A549 (cell line): ENCODE measurements around the gene RHBDD2. TPM values are rescaled to one million over a fixed set of nuclear protein-coding genes. Genes with fewer than 3 reads are reported as not detected.
A peak's percentile ranks its signal among the peaks of the same experiment; 100 is the strongest.

Experiments
- BHLHE40 ChIP-seq: IDR thresholded peaks from 2 replicates; pipeline ENCODE4 v1.6.1; 2012; ENCODE audit warnings: low read depth, low read length, inconsistent platforms
- CBX2 ChIP-seq: fragments of 200-600 bp; sonication (generic); IDR thresholded peaks from 2 replicates; pipeline ENCODE4 v1.6.1; 2016; ENCODE audit warnings: low read depth, mild to moderate bottlenecking, borderline replicate concordance
- CEBPB ChIP-seq, 2 experiments: fragments of >200 bp in 1 of 2; sonication (Bioruptor Twin) in 1 of 2; formaldehyde crosslinking in 1 of 2; IDR thresholded peaks; 2 replicates each; pipeline ENCODE4 v1.6.1; 2012 to 2016
- CHD4 ChIP-seq: fragments of 200-600 bp; sonication (generic); IDR thresholded peaks from 2 replicates; pipeline ENCODE4 v1.6.1; 2016; ENCODE audit warnings: antibody characterized with exemption, mild to moderate bottlenecking, borderline replicate concordance
- CTCF ChIP-seq: fragments of >200 bp; sonication (Bioruptor Twin); formaldehyde crosslinking; IDR thresholded peaks from 3 replicates; pipeline ENCODE4 v1.5.1; 2016
- ELK1 ChIP-seq: fragments of 150-350 bp; IDR thresholded peaks from 2 replicates; pipeline ENCODE4 v1.6.1; 2014; ENCODE audit warnings: low read depth, mild to moderate bottlenecking, low read length
- EP300 ChIP-seq, 2 experiments: fragments of >200 bp; sonication (Bioruptor Twin); formaldehyde crosslinking; IDR thresholded peaks; 2 replicates in 1 of 2; 3 replicates in 1 of 2; pipeline ENCODE4 v1.6.1; 2016 to 2017
- FOSB ChIP-seq: fragments of 250-450 bp; sonication (Bioruptor Pico); IDR thresholded peaks from 2 replicates; pipeline ENCODE4 v1.5.0; 2020; ENCODE audit warnings: mild to moderate bottlenecking, moderate library complexity
- FOSL2 ChIP-seq, 2 experiments: fragments of 450-650 bp in 1 of 2; fragments of >200 bp in 1 of 2; sonication (Bioruptor Twin) in 1 of 2; formaldehyde crosslinking; IDR thresholded peaks; 2 replicates each; pipeline versions ENCODE4 v1.5.0 to v1.6.1; 2016 to 2020; ENCODE audit warnings: mild to moderate bottlenecking in 1 of 2, moderate library complexity in 1 of 2
- GATA3 ChIP-seq: IDR thresholded peaks from 2 replicates; pipeline ENCODE4 v1.6.1; 2012; ENCODE audit warnings: borderline replicate concordance
- HES2 ChIP-seq: fragments of >200 bp; sonication (Bioruptor Twin); formaldehyde crosslinking; IDR thresholded peaks from 2 replicates; pipeline ENCODE4 v1.6.1; 2016
- HOXB5 ChIP-seq: fragments of 250-450 bp; sonication (Bioruptor Pico); IDR thresholded peaks from 2 replicates; pipeline ENCODE4 v1.5.0; 2020; ENCODE audit warnings: mild to moderate bottlenecking, moderate library complexity
- JUN ChIP-seq, 2 experiments: fragments of >200 bp; sonication (Bioruptor Twin); formaldehyde crosslinking; IDR thresholded peaks; 2 replicates in 1 of 2; 3 replicates in 1 of 2; pipeline ENCODE4 v1.6.1; 2016 to 2017
- KDM1A ChIP-seq: fragments of 200-600 bp; sonication (generic); IDR thresholded peaks from 2 replicates; pipeline ENCODE4 v1.6.1; 2016; ENCODE audit warnings: low read depth, mild to moderate bottlenecking
- KDM5A ChIP-seq: fragments of 200-600 bp; sonication (generic); IDR thresholded peaks from 2 replicates; pipeline ENCODE4 v1.6.1; 2016; ENCODE audit warnings: antibody characterized with exemption, mild to moderate bottlenecking
- MAFK ChIP-seq: fragments of 450-650 bp; IDR thresholded peaks from 2 replicates; pipeline ENCODE4 v1.6.1; 2014; ENCODE audit not compliant: partially characterized antibody
- MAX ChIP-seq: IDR thresholded peaks from 2 replicates; pipeline ENCODE4 v1.6.1; 2012
- MAZ ChIP-seq: fragments of 150-350 bp; IDR thresholded peaks from 2 replicates; pipeline ENCODE4 v1.6.1; 2014; ENCODE audit warnings: antibody characterized with exemption, low read depth, low read length, borderline replicate concordance
- MYC ChIP-seq: IDR thresholded peaks from 2 replicates; pipeline ENCODE4 v1.6.1; 2012; ENCODE audit warnings: mild to moderate bottlenecking, inconsistent platforms, low read length, improper control_type of control experiment, borderline replicate concordance
- NR3C1 ChIP-seq: fragments of >200 bp; sonication (Bioruptor Twin); formaldehyde crosslinking; IDR thresholded peaks from 3 replicates; pipeline ENCODE4 v1.6.1; 2017
- RFX5 ChIP-seq: fragments of 450-650 bp; IDR thresholded peaks from 2 replicates; pipeline ENCODE4 v1.7.1; 2014; ENCODE audit warnings: antibody characterized with exemption, mild to moderate bottlenecking, moderate library complexity
- RNF2 ChIP-seq: fragments of 200-600 bp; sonication (generic); IDR thresholded peaks from 2 replicates; pipeline ENCODE4 v1.6.1; 2016; ENCODE audit warnings: low read depth, mild to moderate bottlenecking, antibody characterized with exemption, moderate library complexity, borderline replicate concordance
- SMC3 ChIP-seq: fragments of >200 bp; sonication (Bioruptor Twin); formaldehyde crosslinking; IDR thresholded peaks from 3 replicates; pipeline ENCODE4 v1.6.1; 2018; ENCODE audit warnings: inconsistent platforms
- SREBF2 ChIP-seq: fragments of 450-650 bp; IDR thresholded peaks from 2 replicates; pipeline ENCODE4 v1.6.1; 2014; ENCODE audit warnings: mild to moderate bottlenecking, moderate library complexity
- USF2 ChIP-seq: fragments of 450-650 bp; IDR thresholded peaks from 2 replicates; pipeline ENCODE4 v1.6.1; 2014; ENCODE audit warnings: antibody characterized with exemption
- ZNF302 ChIP-seq: fragments of 250-450 bp; sonication (Bioruptor Pico); IDR thresholded peaks from 2 replicates; pipeline ENCODE4 v1.9.0; 2021; ENCODE audit warnings: inconsistent platforms, mild to moderate bottlenecking, moderate library complexity
- polyA plus RNA-seq, 4 experiments: library from polyadenylated mRNA; depleted of rRNA in 3 of 4; stranded (reverse); fragments of >200 nt; fragmentation: RNase III in 1 of 4; extraction: RNeasy Plus Mini Kit Qiagen cat#74134 plus additional on column Dnase treatment in 1 of 4; gene quantifications; 2 replicates in 3 of 4; 3 replicates in 1 of 4; pipeline ENCODE4 v1.2.3, GENCODE V29; 2011 to 2017

Gene RHBDD2
- polyA plus RNA-seq, 2 of the 4 experiments (the other 2 are of a cell fraction) = 61.3 to 62.0 TPM

GRCh38 chr7:75937958-75938786, 59.3 kb downstream of the RHBDD2 start (continued):
- TF ChIP-seq GATA3 (peak; percentile 61; the same call in 1 of the 2 replicates), EP300 (IDR thresholded peaks at IDR 0.05) (peak; percentile 71 to 79; a peak in 3 of 5 replicates), KDM5A (no peak), RNF2 (no peak), CHD4 (no peak), JUN (IDR thresholded peaks at IDR 0.05) (peak; percentile 59 to 77), MYC (0 out of 2 replicates have a peak, but pooled peaks have one; percentile 45), MAFK (peak; percentile 100), CBX2 (no peak), FOSL2 (IDR thresholded peaks at IDR 0.05) (peak; percentile 23; the same call in 1 of the 2 replicates), FOSL2 (CRISPR knock-in tag; IDR thresholded peaks at IDR 0.05) (peak; percentile 89), KDM1A (no peak), BHLHE40 (peak; percentile 60), USF2 (peak; percentile 67), ZNF302 (CRISPR knock-in tag) (peak; percentile 85), MAX (peak; percentile 96), RFX5 (no peak), CEBPB (IDR thresholded peaks at IDR 0.05) (no peak), SMC3 (no peak), ELK1 (no peak), HES2 (no peak), HOXB5 (CRISPR knock-in tag) (peak; percentile 87), MAZ (no peak), SREBF2 (no peak), NR3C1 (no peak), FOSB (CRISPR knock-in tag) (no peak), CTCF (no peak)

Other genes starting within 250 kb of the RHBDD2 start
- 33.4 and 39.0 TPM in 2 replicates for gene HIP1, start 140.1 kb upstream of the RHBDD2 start, polyA plus RNA-seq (2011; rRNA removed)
- 17.3 to 19.6 TPM (median 19.0 TPM) in 3 replicates for gene HIP1, start 140.1 kb upstream of the RHBDD2 start, polyA plus RNA-seq (2017; fragmentation: RNase III; extraction: RNeasy Plus Mini Kit Qiagen cat#74134 plus additional on column Dnase treatment)
- 2.5 and 2.7 TPM in 2 replicates for gene CCL26, start 106.8 kb upstream of the RHBDD2 start, polyA plus RNA-seq (2011; rRNA removed)
- 11.6 to 16.3 TPM (median 13.6 TPM) in 3 replicates for gene CCL26, start 106.8 kb upstream of the RHBDD2 start, polyA plus RNA-seq (2017; fragmentation: RNase III; extraction: RNeasy Plus Mini Kit Qiagen cat#74134 plus additional on column Dnase treatment)
- gene CCL24, start 65.2 kb upstream of the RHBDD2 start, polyA plus RNA-seq (2011; rRNA removed) = 0.14 and 0.32 TPM in 2 replicates
- gene CCL24, start 65.2 kb upstream of the RHBDD2 start, polyA plus RNA-seq (2017; fragmentation: RNase III; extraction: RNeasy Plus Mini Kit Qiagen cat#74134 plus additional on column Dnase treatment) = not detected in 3 replicates
- gene POR, start 36.1 kb downstream of the RHBDD2 start, polyA plus RNA-seq (2011; rRNA removed) = 69.6 and 71.1 TPM in 2 replicates
- gene POR, start 36.1 kb downstream of the RHBDD2 start, polyA plus RNA-seq (2017; fragmentation: RNase III; extraction: RNeasy Plus Mini Kit Qiagen cat#74134 plus additional on column Dnase treatment) = 81.3 to 109 TPM (median 103 TPM) in 3 replicates
- 53.8 and 77.6 TPM in 2 replicates for gene TMEM120A, start 115.6 kb downstream of the RHBDD2 start, polyA plus RNA-seq (2011; rRNA removed)
- gene TMEM120A, start 115.6 kb downstream of the RHBDD2 start, polyA plus RNA-seq (2017; fragmentation: RNase III; extraction: RNeasy Plus Mini Kit Qiagen cat#74134 plus additional on column Dnase treatment) = 35.1 to 48.0 TPM (median 46.0 TPM) in 3 replicates
- 73.8 and 76.8 TPM in 2 replicates for gene STYXL1, start 169.0 kb downstream of the RHBDD2 start, polyA plus RNA-seq (2011; rRNA removed)
- 36.0 to 39.9 TPM (median 39.1 TPM) in 3 replicates for gene STYXL1, start 169.0 kb downstream of the RHBDD2 start, polyA plus RNA-seq (2017; fragmentation: RNase III; extraction: RNeasy Plus Mini Kit Qiagen cat#74134 plus additional on column Dnase treatment)
- 164 and 190 TPM in 2 replicates for gene MDH2, start 169.1 kb downstream of the RHBDD2 start, polyA plus RNA-seq (2011; rRNA removed)
- 223 to 236 TPM (median 226 TPM) in 3 replicates for gene MDH2, start 169.1 kb downstream of the RHBDD2 start, polyA plus RNA-seq (2017; fragmentation: RNase III; extraction: RNeasy Plus Mini Kit Qiagen cat#74134 plus additional on column Dnase treatment)